ENCODE measurements around the gene INAFM2.

The INAFM2 gene

GRCh38 chr15:40305281-40305680 lies 18.2 kb upstream of the INAFM2 start:
- POLR2A ChIA-PET, result no interaction called here
- CTCF ChIA-PET, result interaction anchor here (1.5 kb wide), 1 partner anchor 26 kb away, joined by 5 read pairs; no protein-coding TSS in a partner anchor
- no peak for DNase-seq (ENCODE audit: extremely low spot score)

GRCh38 chr15:40306371-40306770 lies 17.1 kb upstream of the INAFM2 start:
- TF ChIP-seq BHLHE40 (IDR thresholded peaks at IDR 0.05; ENCODE audit: borderline replicate concordance) (no peak), ARNT (IDR thresholded peaks at IDR 0.05) (no peak), FOXM1 (IDR thresholded peaks at IDR 0.05; ENCODE audit: borderline replicate concordance) (no peak), ZNF384 (IDR thresholded peaks at IDR 0.05) (no peak), CTBP1 (IDR thresholded peaks at IDR 0.05; ENCODE audit: borderline replicate concordance) (no peak), FOXA1 (IDR thresholded peaks at IDR 0.05) (no peak), HDGF (IDR thresholded peaks at IDR 0.05; ENCODE audit: borderline replicate concordance) (no peak), L3MBTL2 (conservative IDR thresholded peaks at IDR 0.05) (no peak), SP1 (IDR thresholded peaks at IDR 0.05) (no peak), ELF4 (IDR thresholded peaks at IDR 0.05) (no peak), TARDBP (IDR thresholded peaks at IDR 0.05) (no peak)
- ChIA-PET CTCF (interaction anchor here (5.9 kb wide), 1 partner anchor 27 kb away, joined by 55 read pairs; no protein-coding TSS in a partner anchor), POLR2A (no interaction called here)
- DNase-seq (ENCODE audit: extremely low spot score), result no peak

More at GRCh38 chr15:40305281-40305680, 18.2 kb upstream of the INAFM2 start:
- TF ChIP-seq L3MBTL2 (conservative IDR thresholded peaks at IDR 0.05) (no peak), BHLHE40 (IDR thresholded peaks at IDR 0.05; ENCODE audit: borderline replicate concordance) (no peak), SUZ12 (IDR thresholded peaks at IDR 0.05) (no peak), FOXK2 (IDR thresholded peaks at IDR 0.05) (no peak), TARDBP (IDR thresholded peaks at IDR 0.05) (no peak), ELF4 (IDR thresholded peaks at IDR 0.05) (no peak), ZNF384 (IDR thresholded peaks at IDR 0.05) (no peak), HDGF (IDR thresholded peaks at IDR 0.05; ENCODE audit: borderline replicate concordance) (no peak), LEF1 (IDR thresholded peaks at IDR 0.05; ENCODE audit: borderline replicate concordance) (no peak), ARNT (IDR thresholded peaks at IDR 0.05) (no peak), PKNOX1 (IDR thresholded peaks at IDR 0.05) (no peak), FOXM1 (IDR thresholded peaks at IDR 0.05; ENCODE audit: borderline replicate concordance) (no peak)

DNA sequence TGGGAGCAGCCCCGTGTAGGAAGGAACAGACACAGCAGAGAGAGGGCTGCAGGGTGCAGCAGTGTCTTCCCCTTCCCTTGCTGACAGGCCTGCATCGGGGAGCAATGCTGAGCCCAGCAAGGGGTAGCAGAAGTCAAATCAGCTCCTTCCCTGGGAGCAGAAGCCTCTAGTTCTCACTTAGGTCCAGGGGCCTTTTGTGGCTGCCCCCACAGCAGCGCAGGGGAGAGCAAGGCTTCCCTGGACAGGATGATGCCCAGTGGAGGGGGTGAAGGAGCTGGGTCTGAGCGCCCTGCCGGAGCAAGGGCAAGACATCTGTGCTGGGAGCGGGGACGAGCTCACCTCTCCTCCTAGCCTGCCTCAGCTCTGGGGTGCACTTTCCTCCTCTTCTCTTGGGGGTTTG lies 16.6 kb upstream of the INAFM2 start:
- POLR2A ChIA-PET, result interaction anchor here (1.2 kb wide), 1 partner anchor 10 kb away, joined by 3 read pairs; no protein-coding TSS in a partner anchor
- TF ChIP-seq L3MBTL2 (conservative IDR thresholded peaks at IDR 0.05), result no peak
- TF ChIP-seq FOXK2 (IDR thresholded peaks at IDR 0.05), result no peak
- TF ChIP-seq ZNF384 (IDR thresholded peaks at IDR 0.05), result no peak
- DNase-seq (ENCODE audit: extremely low spot score), result no peak
- CTCF ChIA-PET, result interaction anchor here (0.8 to 5.9 kb wide), 3 partner anchors 16 to 31 kb away, joined by 3 to 55 read pairs (median 5); no protein-coding TSS in a partner anchor

DNA sequence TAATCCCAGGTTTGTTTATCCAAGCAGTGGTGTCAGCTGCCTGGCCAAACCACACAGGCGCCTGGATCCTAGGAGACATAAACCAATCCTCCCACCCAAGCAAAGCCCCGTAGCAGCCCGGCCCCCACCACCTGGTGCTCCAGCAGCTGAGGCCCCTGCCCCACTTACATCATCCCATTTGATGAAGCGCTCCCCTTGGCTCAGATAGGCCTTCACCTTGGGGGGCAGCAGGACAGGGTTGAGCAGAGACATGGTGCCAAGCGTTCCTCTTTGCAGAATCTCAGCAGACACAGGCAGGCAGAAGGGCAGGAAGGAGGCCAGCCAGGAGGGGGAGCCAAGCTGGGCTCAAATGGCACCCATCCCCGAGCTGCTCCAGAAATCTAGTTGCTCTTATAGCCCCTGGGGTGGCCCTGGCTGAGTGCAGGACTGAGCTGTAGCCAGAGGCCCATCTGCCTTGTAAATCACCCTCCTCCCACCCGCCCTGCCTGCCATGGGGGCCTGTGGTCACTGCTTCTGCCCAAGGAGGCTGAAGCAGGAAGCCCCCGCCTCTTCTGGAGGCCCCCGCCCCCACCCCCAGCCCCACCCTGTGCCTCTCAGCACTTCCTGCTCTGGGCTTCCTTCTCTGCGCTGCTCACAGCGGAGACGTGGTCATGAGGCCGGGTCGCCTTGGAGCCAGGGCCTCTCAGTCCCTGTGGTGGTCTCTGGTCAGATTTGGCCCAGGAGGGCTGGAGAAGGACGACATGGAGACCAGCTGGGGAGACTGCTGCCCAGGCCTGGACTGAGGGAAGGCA lies 15.9 kb upstream of the INAFM2 start, which contains the start of gene PLCB2:
Gene PLCB2, minus strand, starts transcription at position 515 of the 791 bp plus-strand sequence. Its CDS starts 263 bp downstream, at position 252.
- ChIA-PET POLR2A (interaction anchor here (1.2 kb wide), 1 partner anchor 9 kb away, joined by 3 read pairs; no protein-coding TSS in a partner anchor), CTCF (interaction anchor here (0.8 to 5.9 kb wide), 4 partner anchors 15 to 30 kb away, joined by 3 to 55 read pairs (median 5); no protein-coding TSS in a partner anchor)
- no peak for DNase-seq (ENCODE audit: extremely low spot score)
- no peak for TF ChIP-seq HDGF (IDR thresholded peaks at IDR 0.05; ENCODE audit: borderline replicate concordance)
- TF ChIP-seq LEF1 (IDR thresholded peaks at IDR 0.05; ENCODE audit: borderline replicate concordance), result no peak
- no peak for TF ChIP-seq ZNF384 (IDR thresholded peaks at IDR 0.05)

DNA sequence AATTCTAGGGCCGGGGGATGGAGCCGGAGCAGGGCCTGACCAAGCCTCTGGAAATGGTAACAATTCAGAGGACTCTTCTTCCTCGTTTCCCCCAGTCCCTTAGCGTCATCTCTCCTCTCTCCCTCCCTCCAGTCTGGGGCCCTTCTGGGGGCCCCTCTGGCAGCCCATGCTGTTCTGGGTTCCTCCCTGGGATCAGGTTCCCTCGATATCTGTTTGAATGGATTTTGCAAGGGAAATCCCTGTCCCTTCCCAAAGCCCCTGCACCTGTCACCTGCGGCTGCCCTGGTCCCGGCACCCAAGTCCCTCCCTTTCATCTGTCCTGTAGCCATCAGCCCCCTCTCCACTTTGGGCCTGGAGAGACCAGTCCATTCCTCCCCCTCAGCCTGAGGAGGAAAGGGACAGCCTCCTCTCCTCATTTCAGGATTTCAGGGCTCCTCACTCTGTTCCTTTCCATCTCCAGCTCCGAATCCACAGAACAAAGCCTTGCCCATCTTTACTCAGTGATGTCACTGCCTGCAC lies 14.1 kb upstream of the INAFM2 start:
- TF ChIP-seq ZNF384 (IDR thresholded peaks at IDR 0.05) (no peak), TARDBP (IDR thresholded peaks at IDR 0.05) (no peak), ARNT (IDR thresholded peaks at IDR 0.05) (no peak), HDGF (IDR thresholded peaks at IDR 0.05; ENCODE audit: borderline replicate concordance) (no peak), PKNOX1 (IDR thresholded peaks at IDR 0.05) (no peak)
- DNase-seq (ENCODE audit: extremely low spot score), result no peak
- ChIA-PET CTCF (interaction anchor here (0.5 to 5.9 kb wide), 9 partner anchors 11 to 279 kb away, joined by 3 to 55 read pairs (median 5); no protein-coding TSS in a partner anchor), POLR2A (interaction anchor here (0.9 kb wide), 1 partner anchor 29 kb away, joined by 3 read pairs; no protein-coding TSS in a partner anchor)

GRCh38 chr15:40310001-40310959 lies 13.2 kb upstream of the INAFM2 start:
- ChIA-PET CTCF (interaction anchor here (0.7 to 5.9 kb wide), 9 partner anchors 11 to 280 kb away, joined by 3 to 55 read pairs (median 5); no protein-coding TSS in a partner anchor), POLR2A (interaction anchor here (0.6 to 0.9 kb wide), 2 partner anchors 30 to 31 kb away, joined by 3 read pairs; no protein-coding TSS in a partner anchor)
- TF ChIP-seq ARNT (IDR thresholded peaks at IDR 0.05), result no peak
- no peak for TF ChIP-seq SP1 (IDR thresholded peaks at IDR 0.05)
- no peak for TF ChIP-seq ZNF384 (IDR thresholded peaks at IDR 0.05)
- TF ChIP-seq SUZ12 (IDR thresholded peaks at IDR 0.05), result no peak
- TF ChIP-seq ELF4 (IDR thresholded peaks at IDR 0.05), result no peak
- no peak for TF ChIP-seq FOXM1 (IDR thresholded peaks at IDR 0.05; ENCODE audit: borderline replicate concordance)
- no peak for TF ChIP-seq FOXK2 (IDR thresholded peaks at IDR 0.05)
- no peak for TF ChIP-seq L3MBTL2 (conservative IDR thresholded peaks at IDR 0.05)
- no peak for TF ChIP-seq LEF1 (IDR thresholded peaks at IDR 0.05; ENCODE audit: borderline replicate concordance)
- TF ChIP-seq TARDBP (IDR thresholded peaks at IDR 0.05), result no peak
- no peak for TF ChIP-seq HDGF (IDR thresholded peaks at IDR 0.05; ENCODE audit: borderline replicate concordance)
- no peak for TF ChIP-seq PKNOX1 (IDR thresholded peaks at IDR 0.05)
- no peak for TF ChIP-seq NFRKB (IDR thresholded peaks at IDR 0.05)
- no peak for TF ChIP-seq BHLHE40 (IDR thresholded peaks at IDR 0.05; ENCODE audit: borderline replicate concordance)
- DNase-seq (ENCODE audit: extremely low spot score), result peak; percentile 58

Measured in HEK293T (cell line).